AG20443 (cell line): ENCODE data around the gene FBXO30.
A peak's percentile ranks its signal among the peaks of the same experiment; 100 is the strongest.

ENCODE experiments used
- DNase-seq: peaks from one replicate; pipeline ENCODE4 v3.0.0; 2012; ENCODE audit warnings: low spot score, mixed read lengths

Gene FBXO30

GRCh38 chr6:145819994-145820393 lies 5.4 kb upstream of the FBXO30 start:
- no peak for DNase-seq

- DNase-seq, result no peak
Measured at GRCh38 chr6:145818796-145819195, 4.2 kb upstream of the FBXO30 start.

GRCh38 chr6:145816392-145816791 lies 1.8 kb upstream of the FBXO30 start:
- no peak for DNase-seq

- peak; percentile 58 for DNase-seq
Measured at GRCh38 chr6:145815309-145816274, 997 bp upstream of the FBXO30 start.

GRCh38 chr6:145814035-145814500 lies 527 bp downstream of the FBXO30 start:
- DNase-seq, result peak; percentile 23

- DNase-seq, result peak; percentile 29
Measured at GRCh38 chr6:145813285-145814034, 1.1 kb downstream of the FBXO30 start.

GRCh38 chr6:145811741-145812140 lies 2.9 kb downstream of the FBXO30 start:
- DNase-seq, result no peak

GRCh38 chr6:145809785-145810184 lies 4.8 kb downstream of the FBXO30 start:
- peak; percentile 22 for DNase-seq

- DNase-seq, result no peak
Measured at GRCh38 chr6:145809211-145809610, 5.4 kb downstream of the FBXO30 start.

GRCh38 chr6:145808239-145808638 lies 6.4 kb downstream of the FBXO30 start:
- DNase-seq, result no peak

GRCh38 chr6:145802141-145802540 lies 12.5 kb downstream of the FBXO30 start:
- DNase-seq, result no peak

GRCh38 chr6:145801021-145801420 lies 13.6 kb downstream of the FBXO30 start:
- no peak for DNase-seq

- no peak for DNase-seq
Measured at GRCh38 chr6:145798530-145798929, 16.1 kb downstream of the FBXO30 start.

GRCh38 chr6:145789443-145789842 lies 25.2 kb downstream of the FBXO30 start:
- DNase-seq, result no peak

GRCh38 chr6:145787688-145788087 lies 26.9 kb downstream of the FBXO30 start:
- no peak for DNase-seq

- no peak for DNase-seq
Measured at GRCh38 chr6:145784683-145785082, 29.9 kb downstream of the FBXO30 start.

- DNase-seq, result no peak
Measured at GRCh38 chr6:145783796-145784195, 30.8 kb downstream of the FBXO30 start.

GRCh38 chr6:145772846-145773245 lies 41.7 kb downstream of the FBXO30 start:
- no peak for DNase-seq

- DNase-seq, result no peak
Measured at GRCh38 chr6:145765449-145765848, 49.1 kb downstream of the FBXO30 start.

- no peak for DNase-seq
Measured at GRCh38 chr6:145763742-145764141, 50.9 kb downstream of the FBXO30 start.

GRCh38 chr6:145761584-145761983 lies 53.0 kb downstream of the FBXO30 start:
- no peak for DNase-seq

- no peak for DNase-seq
Measured at GRCh38 chr6:145758113-145758512, 56.5 kb downstream of the FBXO30 start.

- DNase-seq, result peak; percentile 53
Measured at GRCh38 chr6:145756170-145756662, 58.4 kb downstream of the FBXO30 start.
